GM19043 (cell line): ENCODE data around the gene TSHZ3.

Experiments used
- ATAC-seq: cut with Tn5 transposase; IDR thresholded peaks from one replicate; pipeline ENCODE4 v1.9.1; 2021; ENCODE audit warnings: low read depth; ENCODE audit not compliant: unreplicated experiment

The TSHZ3 gene

GRCh38 chr19:31339411-31339810 lies 9.8 kb downstream of the TSHZ3 start:
- ATAC-seq, result no peak

GRCh38 chr19:31338069-31338776 lies 11.0 kb downstream of the TSHZ3 start:
- ATAC-seq, result no peak

- ATAC-seq, result no peak
These were observed 12.0 kb downstream of the TSHZ3 start for GRCh38 chr19:31337008-31337914.

GRCh38 chr19:31335716-31336115 lies 13.5 kb downstream of the TSHZ3 start:
- no peak for ATAC-seq

- ATAC-seq, result no peak
These were observed 14.2 kb downstream of the TSHZ3 start for GRCh38 chr19:31334849-31335624.

- no peak for ATAC-seq
These were observed 15.0 kb downstream of the TSHZ3 start for GRCh38 chr19:31334101-31334848.

- no peak for ATAC-seq
These were observed 17.1 kb downstream of the TSHZ3 start for GRCh38 chr19:31332096-31332495.

- no peak for ATAC-seq
These were observed 17.7 kb downstream of the TSHZ3 start for GRCh38 chr19:31331536-31331935.

GRCh38 chr19:31330761-31331160 lies 18.5 kb downstream of the TSHZ3 start:
- ATAC-seq, result no peak

GRCh38 chr19:31330237-31330636 lies 19.0 kb downstream of the TSHZ3 start:
- no peak for ATAC-seq

- no peak for ATAC-seq
These were observed 19.4 kb downstream of the TSHZ3 start for GRCh38 chr19:31329819-31330218.

- no peak for ATAC-seq
These were observed 21.0 kb downstream of the TSHZ3 start for GRCh38 chr19:31328238-31328637.

- ATAC-seq, result no peak
These were observed 22.8 kb downstream of the TSHZ3 start for GRCh38 chr19:31326329-31327028.

GRCh38 chr19:31325342-31325741 lies 23.9 kb downstream of the TSHZ3 start:
- no peak for ATAC-seq

- ATAC-seq, result no peak
These were observed 29.8 kb downstream of the TSHZ3 start for GRCh38 chr19:31319465-31319864.

- ATAC-seq, result no peak
These were observed 30.3 kb downstream of the TSHZ3 start for GRCh38 chr19:31318790-31319425.

GRCh38 chr19:31317570-31317969 lies 31.7 kb downstream of the TSHZ3 start:
- no peak for ATAC-seq

GRCh38 chr19:31317093-31317492 lies 32.1 kb downstream of the TSHZ3 start:
- ATAC-seq, result no peak

- no peak for ATAC-seq
These were observed 32.9 kb downstream of the TSHZ3 start for GRCh38 chr19:31316201-31316951.
